CMK (cell line): ENCODE measurements around the gene ENC1.

Experiments used
- DNase-seq: peaks from one replicate; pipeline ENCODE4 v3.0.0-alpha.2; 2010; ENCODE audit warnings: low read depth

The ENC1 gene

GRCh38 chr5:74631081-74631953, 9.2 kb downstream of the ENC1 start:
- DNase-seq = no peak

DNA sequence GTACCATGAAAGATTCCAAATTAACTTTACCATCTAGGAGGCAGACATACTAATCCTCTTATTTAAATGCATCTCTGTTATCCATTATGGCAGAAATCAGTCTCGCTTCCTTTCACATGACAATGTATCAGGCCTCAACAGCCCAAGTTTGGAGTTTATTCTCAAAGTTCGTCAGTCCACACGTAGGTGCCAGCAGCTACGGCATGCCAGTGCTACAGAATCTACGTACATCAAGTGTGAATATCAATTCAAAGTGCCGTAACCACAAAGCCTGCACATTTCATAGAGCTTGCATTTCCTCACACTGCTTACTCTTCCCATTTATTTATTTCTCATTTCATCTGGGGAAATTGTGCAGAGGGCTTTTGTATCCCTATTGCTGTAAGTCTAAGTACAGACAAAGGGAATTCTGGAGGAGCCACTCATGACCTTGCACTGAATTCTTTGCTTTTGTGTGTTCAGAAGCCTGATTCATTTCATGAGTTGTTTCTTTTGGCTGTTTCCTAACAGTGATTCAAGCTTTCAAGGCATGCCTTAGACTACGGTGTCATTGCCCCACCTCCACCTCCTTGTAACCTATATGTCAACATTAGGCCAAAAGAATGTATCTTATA, 10.0 kb downstream of the ENC1 start:
- no peak for DNase-seq

- DNase-seq = no peak
Observed at GRCh38 chr5:74629326-74629725, 11.2 kb downstream of the ENC1 start.

DNA sequence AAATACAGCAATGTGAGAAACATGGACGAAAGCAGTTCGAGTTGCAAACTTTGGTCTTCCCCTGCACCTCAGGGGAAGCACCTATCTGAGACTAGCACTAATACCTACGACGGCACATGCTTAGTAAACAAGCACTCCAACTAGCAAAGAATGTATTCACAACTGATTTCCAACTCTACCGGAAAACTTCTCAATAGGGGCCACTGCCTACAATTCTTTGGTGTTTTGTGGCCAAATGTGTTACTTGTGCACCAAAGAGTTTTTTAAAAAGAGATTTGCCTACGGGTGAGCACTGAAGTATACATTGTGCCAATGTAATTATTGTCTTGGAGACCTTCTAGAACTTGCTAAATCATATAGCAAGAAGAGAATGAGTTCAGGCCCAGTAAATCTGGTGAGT, 12.2 kb downstream of the ENC1 start:
- no peak for DNase-seq

DNA sequence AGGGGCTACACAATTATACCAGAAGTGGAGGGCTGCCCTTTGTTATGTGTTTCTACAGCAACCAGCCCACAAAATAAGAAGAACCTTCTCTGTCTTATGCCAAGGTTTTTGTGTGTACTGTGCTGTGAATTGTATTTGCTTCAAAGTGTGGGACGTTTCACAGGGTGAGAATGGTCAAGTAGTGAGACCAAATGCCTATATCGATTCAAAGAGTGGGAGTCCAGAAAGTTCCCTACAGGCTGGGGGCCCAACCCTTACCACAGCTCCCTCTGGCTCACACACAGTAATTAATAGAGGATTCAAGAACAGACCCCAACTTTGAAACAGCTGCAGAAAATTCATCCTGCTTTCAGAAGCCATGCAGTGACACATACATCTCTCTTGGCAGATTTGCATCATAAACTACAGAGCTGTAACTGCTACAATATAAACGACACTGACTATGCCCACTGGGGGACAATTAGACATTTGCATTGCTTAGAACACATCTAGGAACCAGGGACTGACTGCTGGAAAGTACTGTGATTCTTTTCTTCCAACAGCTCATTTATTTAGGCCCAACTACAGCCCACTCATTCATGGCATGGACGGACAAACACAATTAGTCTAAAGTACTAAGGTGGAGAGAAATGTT, 12.8 kb downstream of the ENC1 start:
- no peak for DNase-seq

- DNase-seq = no peak
Observed at GRCh38 chr5:74626386-74627222, 13.9 kb downstream of the ENC1 start.

DNA sequence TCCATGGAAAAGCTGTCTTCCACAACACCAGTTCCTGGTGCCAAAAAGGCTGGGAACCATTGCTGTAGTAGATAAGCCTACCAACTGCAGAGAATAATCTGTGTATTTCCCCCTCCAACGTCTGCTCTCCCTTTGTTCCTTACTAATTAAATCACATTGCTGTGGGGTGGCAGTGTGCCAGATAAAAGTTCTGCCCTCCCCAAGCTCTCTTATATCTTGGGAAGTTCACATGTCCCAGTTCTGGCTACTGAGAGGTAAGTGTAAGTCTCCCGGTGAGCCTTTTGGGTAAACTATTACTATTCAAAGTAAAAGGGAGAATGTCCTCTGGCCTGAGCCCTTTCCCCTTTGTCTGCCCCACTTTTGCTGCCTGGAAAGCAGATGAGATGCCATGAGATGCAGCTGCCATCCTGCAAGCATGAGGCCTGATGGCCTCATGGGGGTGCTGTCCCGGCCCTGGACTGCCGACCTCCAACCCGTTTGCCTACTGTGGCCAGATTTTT, 14.7 kb downstream of the ENC1 start:
- no peak for DNase-seq

DNA sequence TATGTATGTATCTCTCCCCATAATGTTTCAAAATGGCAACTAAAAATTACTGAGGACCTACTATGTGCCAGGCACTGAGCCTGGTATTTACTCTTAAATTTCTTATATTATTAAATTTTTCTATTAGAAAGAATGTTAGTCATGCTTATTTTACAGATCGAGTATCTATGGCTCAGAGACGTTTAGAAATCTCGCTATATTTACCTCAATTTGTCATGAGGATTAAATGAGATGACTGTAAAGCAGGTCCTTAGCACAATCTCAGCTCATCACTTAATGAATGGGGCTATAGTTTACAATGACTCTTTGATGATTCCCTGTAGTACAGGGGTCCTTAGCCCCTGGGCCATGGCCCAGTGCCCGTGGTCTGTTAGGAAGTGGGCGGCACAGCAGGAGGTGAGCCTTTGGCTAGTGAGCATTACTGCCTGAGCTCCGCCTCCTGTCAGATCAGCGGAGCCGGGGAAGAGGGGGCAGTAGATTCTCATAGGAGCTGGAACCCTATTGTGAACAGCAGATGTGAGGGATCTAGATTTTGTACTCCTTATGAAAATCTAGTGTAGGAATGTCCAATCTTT, 15.5 kb downstream of the ENC1 start:
- DNase-seq = no peak

GRCh38 chr5:74624501-74624900, 16.0 kb downstream of the ENC1 start:
- DNase-seq = no peak

- DNase-seq = no peak
Observed at GRCh38 chr5:74623748-74624408, 16.6 kb downstream of the ENC1 start.

DNA sequence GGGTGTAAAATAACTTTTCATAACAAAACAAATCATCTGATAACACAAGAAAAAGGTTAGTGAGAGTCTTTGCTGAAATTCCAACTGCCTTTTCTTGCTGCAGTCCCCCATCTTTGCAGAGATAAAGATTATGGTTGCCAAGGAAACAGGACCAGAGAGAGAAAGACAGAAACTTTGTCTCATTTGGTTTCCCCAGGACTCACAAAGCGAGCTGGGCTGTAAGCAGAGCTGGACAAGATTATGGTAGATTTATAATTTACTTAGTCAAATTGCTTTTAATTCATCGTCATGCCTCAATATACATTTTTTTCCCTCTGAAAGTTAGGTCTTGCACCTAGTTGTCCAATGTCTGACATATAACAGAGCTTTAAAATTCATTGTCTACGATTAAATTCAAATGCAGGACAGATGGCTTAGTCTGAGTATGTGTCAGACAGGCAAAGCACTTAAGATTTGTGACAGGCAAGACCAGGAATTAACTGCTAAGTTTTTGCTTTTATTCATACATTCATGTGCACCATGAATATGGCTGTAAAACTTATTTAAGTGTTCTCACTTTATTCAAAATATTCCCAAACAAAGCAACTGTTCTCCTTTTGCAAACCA, 17.4 kb downstream of the ENC1 start:
- no peak for DNase-seq

DNA sequence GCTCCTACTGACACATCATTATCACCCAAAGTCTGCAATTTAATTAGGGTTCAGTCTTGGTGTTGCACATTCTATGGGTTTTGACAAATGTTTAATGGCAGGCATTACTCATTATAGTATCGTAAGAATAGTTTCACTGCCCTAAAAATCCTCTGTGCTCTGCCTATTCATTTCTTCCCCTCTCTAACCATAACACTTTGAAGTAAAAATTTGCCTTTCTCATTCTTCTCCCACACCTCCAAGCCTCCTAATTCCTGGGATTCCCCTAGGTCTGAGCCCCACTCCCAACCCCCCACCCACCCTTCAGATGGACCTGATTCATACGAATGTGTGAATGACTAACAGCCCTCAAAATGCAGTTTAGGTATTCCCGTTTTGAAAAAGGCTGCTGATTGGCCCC, 18.4 kb downstream of the ENC1 start:
- no peak for DNase-seq

- DNase-seq = no peak
Observed at GRCh38 chr5:74621492-74621891, 19.0 kb downstream of the ENC1 start.

- no peak for DNase-seq
Observed at GRCh38 chr5:74619308-74619707, 21.2 kb downstream of the ENC1 start.

DNA sequence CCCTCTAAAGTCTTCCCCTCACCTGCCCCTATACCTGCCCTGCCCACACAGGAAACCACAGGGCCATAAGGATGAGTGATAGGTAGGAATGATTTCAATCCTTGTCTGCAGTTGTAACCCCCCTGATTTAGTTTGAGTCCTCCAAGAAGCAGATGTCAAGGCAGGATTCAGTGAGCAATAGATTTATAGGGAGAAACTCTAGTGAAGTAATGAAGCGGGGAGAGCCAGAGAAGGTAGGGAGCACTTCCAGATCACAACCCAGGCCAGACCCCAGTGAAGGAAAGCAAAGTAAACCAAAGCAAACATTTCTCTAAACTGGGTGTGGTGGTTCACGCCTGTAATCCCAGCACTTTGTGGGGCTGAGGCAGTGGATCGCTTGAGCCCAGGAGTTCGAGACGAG, 22.4 kb downstream of the ENC1 start:
- no peak for DNase-seq

DNA sequence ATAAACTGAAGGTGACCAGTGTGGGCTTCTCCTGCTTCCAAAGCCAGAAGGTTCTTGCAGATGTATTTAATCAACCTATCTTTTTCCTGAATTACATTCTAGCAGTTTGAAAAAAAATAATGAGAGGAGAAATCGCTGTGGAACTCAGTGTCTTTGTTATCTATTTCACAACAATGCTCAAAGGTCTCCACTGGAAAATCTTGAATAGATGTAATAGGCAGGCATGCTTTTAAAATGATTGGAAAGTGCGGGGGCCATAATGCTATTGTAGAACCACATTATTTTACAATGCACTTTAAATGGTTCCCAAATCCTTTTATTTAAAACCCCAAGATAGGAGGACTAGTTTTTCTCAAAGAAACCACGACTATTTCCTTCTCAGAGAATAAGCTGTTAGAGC, 23.3 kb downstream of the ENC1 start:
- no peak for DNase-seq

GRCh38 chr5:74616236-74617146, 24.0 kb downstream of the ENC1 start:
- no peak for DNase-seq

GRCh38 chr5:74613283-74613682, 27.2 kb downstream of the ENC1 start:
- DNase-seq = no peak

- DNase-seq = no peak
Observed at GRCh38 chr5:74612045-74612444, 28.5 kb downstream of the ENC1 start.
